AG04450 (cell line): ENCODE measurements around the gene CYP4V2. TPM values are rescaled to one million over a fixed set of nuclear protein-coding genes. Genes with fewer than 3 reads are reported as not detected.
A peak's percentile ranks its signal among the peaks of the same experiment; 100 is the strongest.

Experiments
- CTCF ChIA-PET: fragments of 300-600, 350-600 bp; formaldehyde crosslinking; extraction: SDS; loops from one replicate; lab custom pipeline; 2022; ENCODE audit warnings: antibody characterized with exemption, inconsistent platforms; lab: Charles Lee
- POLR2A ChIA-PET: fragments of 350-600 bp; formaldehyde crosslinking; extraction: SDS; loops from one replicate; lab custom pipeline; 2021; ENCODE audit warnings: antibody characterized with exemption, inconsistent platforms; lab: Yijun Ruan, JAX
- DNase-seq: peaks from one replicate; pipeline ENCODE4 v3.0.0-alpha.2; 2011; ENCODE audit warnings: low read depth, low spot score
- H3K27ac ChIP-seq: one replicate; pipeline ENCODE4 v1.5.1; 2012; ENCODE audit warnings: low read depth, low read length, control low read depth
- H3K27me3 ChIP-seq: one replicate; pipeline ENCODE4 v1.6.0; 2012; ENCODE audit warnings: low read length; ENCODE audit not compliant: control insufficient read depth, insufficient read depth
- H3K4me3 ChIP-seq: 2 replicates; pipeline ENCODE4 v1.5.1; 2011; ENCODE audit warnings: mild to moderate bottlenecking, low read depth, low read length, control low read depth
- H3K9me3 ChIP-seq: 2 replicates; pipeline ENCODE4 v1.5.1; 2012; ENCODE audit warnings: low read length; ENCODE audit not compliant: control insufficient read depth, insufficient read depth
- polyA plus RNA-seq: library from polyadenylated mRNA; depleted of rRNA; stranded (reverse); fragments of >200 nt; gene quantifications from 2 replicates; pipeline ENCODE4 v1.2.3, GENCODE V29; 2011
- TF ChIP-seq, protein P1 (sequence below): IDR thresholded peaks from 2 replicates; pipeline ENCODE4 v1.5.1; 2011; ENCODE audit warnings: low read depth, low read length, control low read depth, inconsistent platforms

CYP4V2 gene
- polyA plus RNA-seq, 1 experiment: 4.8 TPM

GRCh38 chr4:186196063-186196462 lies 4.7 kb downstream of the CYP4V2 start:
- Histone ChIP-seq H3K27me3 (no peaks in the 10 kb centered on the region), H3K9me3 (no peaks in the 10 kb centered on the region), H3K27ac (no peak overlapping the region), H3K4me3 (no peak overlapping the region)
- CTCF ChIA-PET: no interaction called here
- DNase-seq: no peak
- POLR2A ChIA-PET: no interaction called here
- TF ChIP-seq, protein P1, sequence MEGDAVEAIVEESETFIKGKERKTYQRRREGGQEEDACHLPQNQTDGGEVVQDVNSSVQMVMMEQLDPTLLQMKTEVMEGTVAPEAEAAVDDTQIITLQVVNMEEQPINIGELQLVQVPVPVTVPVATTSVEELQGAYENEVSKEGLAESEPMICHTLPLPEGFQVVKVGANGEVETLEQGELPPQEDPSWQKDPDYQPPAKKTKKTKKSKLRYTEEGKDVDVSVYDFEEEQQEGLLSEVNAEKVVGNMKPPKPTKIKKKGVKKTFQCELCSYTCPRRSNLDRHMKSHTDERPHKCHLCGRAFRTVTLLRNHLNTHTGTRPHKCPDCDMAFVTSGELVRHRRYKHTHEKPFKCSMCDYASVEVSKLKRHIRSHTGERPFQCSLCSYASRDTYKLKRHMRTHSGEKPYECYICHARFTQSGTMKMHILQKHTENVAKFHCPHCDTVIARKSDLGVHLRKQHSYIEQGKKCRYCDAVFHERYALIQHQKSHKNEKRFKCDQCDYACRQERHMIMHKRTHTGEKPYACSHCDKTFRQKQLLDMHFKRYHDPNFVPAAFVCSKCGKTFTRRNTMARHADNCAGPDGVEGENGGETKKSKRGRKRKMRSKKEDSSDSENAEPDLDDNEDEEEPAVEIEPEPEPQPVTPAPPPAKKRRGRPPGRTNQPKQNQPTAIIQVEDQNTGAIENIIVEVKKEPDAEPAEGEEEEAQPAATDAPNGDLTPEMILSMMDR: no peak

DNA sequence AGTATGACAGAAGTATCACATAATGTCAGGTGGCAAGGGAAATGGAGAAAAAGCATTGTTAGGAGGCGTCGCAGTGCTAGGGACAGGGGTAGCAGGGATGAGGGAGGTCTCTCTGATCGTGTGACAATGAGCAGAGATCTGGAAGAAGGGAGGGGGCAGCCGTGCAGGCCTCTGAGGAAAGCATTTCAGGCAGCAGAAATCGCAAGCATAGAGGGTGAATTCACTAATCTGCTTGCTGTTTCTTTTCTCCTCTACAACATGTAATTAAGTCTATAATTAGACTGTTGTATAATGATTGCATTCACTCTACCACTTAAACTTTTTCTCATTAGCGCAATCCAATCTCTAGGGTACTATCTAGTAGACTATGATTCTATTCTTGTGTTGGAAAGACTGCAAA lies 9.1 kb downstream of the CYP4V2 start:
- Histone ChIP-seq H3K9me3 (no peaks in the 10 kb centered on the region; the same call in 1 of the 2 replicates), H3K27ac (no peak overlapping the region), H3K27me3 (no peaks in the 10 kb centered on the region), H3K4me3 (no peak overlapping the region)
- ChIA-PET POLR2A (no interaction called here), CTCF (no interaction called here)
- TF ChIP-seq, protein P1: no peak
- DNase-seq: no peak

- DNase-seq: no peak
- Histone ChIP-seq H3K9me3 (no peaks in the 10 kb centered on the region; the same call in 1 of the 2 replicates), H3K27ac (no peak overlapping the region), H3K4me3 (no peak overlapping the region), H3K27me3 (no peaks in the 10 kb centered on the region)
- ChIA-PET POLR2A (no interaction called here), CTCF (no interaction called here)
- TF ChIP-seq, protein P1: no peak
These were observed 9.6 kb downstream of the CYP4V2 start for GRCh38 chr4:186201010-186201409.

DNA sequence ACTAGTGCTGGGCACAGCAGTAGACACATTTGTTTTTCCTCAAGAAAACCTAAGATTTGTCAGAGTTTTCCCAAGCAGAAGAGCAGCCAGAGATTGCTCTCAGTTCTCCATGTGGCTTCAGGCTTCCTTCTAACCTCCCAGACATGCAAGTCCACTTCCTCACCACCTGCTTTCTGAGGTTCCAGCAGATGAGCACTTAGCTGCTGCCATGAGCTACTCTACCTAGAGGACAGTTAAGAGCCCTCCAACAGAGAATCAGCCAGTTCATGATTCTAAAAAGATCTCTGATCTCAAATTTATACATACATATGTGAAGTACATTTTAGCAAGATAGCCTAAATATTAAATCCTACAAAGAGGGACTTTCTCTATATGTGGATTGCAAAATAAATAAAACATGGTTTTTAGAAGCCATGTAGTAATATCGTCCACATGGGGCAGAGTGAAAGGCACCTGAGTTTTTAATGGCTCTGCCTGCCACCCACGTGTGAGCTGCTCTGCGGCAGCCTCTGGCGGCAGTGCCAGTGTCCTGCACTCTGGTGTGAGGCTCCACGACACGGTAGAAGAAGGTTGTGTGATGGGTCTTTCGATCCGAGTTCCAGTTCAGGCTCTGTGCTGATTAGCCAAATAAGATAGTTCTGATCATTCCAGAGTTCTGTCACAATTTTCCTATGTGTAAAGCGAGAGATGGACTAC lies 10.3 kb downstream of the CYP4V2 start:
- Histone ChIP-seq H3K9me3 (no peaks in the 10 kb centered on the region; the same call in 1 of the 2 replicates), H3K27me3 (no peaks in the 10 kb centered on the region), H3K27ac (no peak overlapping the region), H3K4me3 (no peak overlapping the region)
- ChIA-PET POLR2A (no interaction called here), CTCF (no interaction called here)
- TF ChIP-seq, protein P1: peak; percentile 47
- no peak for DNase-seq

- ChIA-PET POLR2A (no interaction called here), CTCF (interaction anchor here (0.9 kb wide), 1 partner anchor 385 kb away, joined by 3 read pairs; no protein-coding TSS in a partner anchor)
These were observed 11.2 kb downstream of the CYP4V2 start for GRCh38 chr4:186202490-186203140.

More at GRCh38 chr4:186202490-186203140, 11.2 kb downstream of the CYP4V2 start:
- no peak for DNase-seq
- Histone ChIP-seq H3K4me3 (no peak overlapping the region), H3K27ac (no peak overlapping the region), H3K9me3 (no peaks in the 10 kb centered on the region; the same call in 1 of the 2 replicates), H3K27me3 (no peaks in the 10 kb centered on the region)
- TF ChIP-seq, protein P1: no peak
